Prostate gland (tissue), 2 donors: Measurements from ENCODE around the gene TUBD1.
"Not testable (repeated sequence)": the region's sequence is repeated elsewhere in the genome, so short reads cannot be mapped to it uniquely, and the experiment has no call there.

Experiments
- CTCF ChIP-seq, 4 experiments: fragments of 200-600 bp in 2 of 4; fragments of 450-650 bp in 2 of 4; sonication (generic) in 2 of 4; IDR thresholded peaks; 1 replicate in 3 of 4; 2 replicates in 1 of 4; pipeline ENCODE4 v1.5.1; 2016 to 2019; ENCODE audit warnings: antibody characterized with exemption in 4 of 4, mild to moderate bottlenecking in 2 of 4, moderate library complexity in 2 of 4
- POLR2A ChIP-seq: fragments of 450-650 bp; IDR thresholded peaks from one replicate; pipeline ENCODE4 v1.6.1; 2016; ENCODE audit warnings: antibody characterized with exemption, mild to moderate bottlenecking
- POLR2AphosphoS5 ChIP-seq: sonication (generic); formaldehyde crosslinking; IDR thresholded peaks from one replicate; pipeline ENCODE4 v1.6.1; 2017; ENCODE audit warnings: antibody characterized with exemption

DNA sequence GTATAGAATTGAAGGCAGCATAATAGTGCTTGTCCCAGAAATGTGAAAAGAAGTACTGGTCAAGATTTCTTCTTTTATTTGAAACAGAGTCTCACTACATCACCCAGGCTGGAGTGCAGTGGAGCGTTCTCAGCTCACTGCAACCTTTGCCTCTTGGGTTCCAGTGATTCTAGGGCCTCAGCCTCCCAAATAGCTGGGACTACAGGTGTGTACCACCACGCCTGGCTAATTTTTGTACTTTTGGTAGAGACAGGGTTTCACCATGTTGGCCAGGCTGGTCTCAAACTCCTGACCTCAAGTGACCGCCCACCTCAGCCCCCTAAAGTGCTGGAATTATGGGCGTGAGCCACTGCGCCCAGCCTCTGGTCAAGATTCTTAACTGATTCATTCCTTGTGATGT lies 27.9 kb upstream of the TUBD1 start:
- not testable (repeated sequence) for TF ChIP-seq POLR2A; CTCF (IDR thresholded peaks at IDR 0.05); POLR2AphosphoS5
